Right hindlimb (tissue), 1 donor: Measurements from ENCODE around the gene CDYL2.
"Not testable (repeated sequence)": the region's sequence is repeated elsewhere in the genome, so short reads cannot be mapped to it uniquely, and the experiment has no call there.

Experiments used
- DNase-seq: peaks from one replicate; pipeline ENCODE4 v3.0.0-alpha.2; 2018

Gene CDYL2

DNA sequence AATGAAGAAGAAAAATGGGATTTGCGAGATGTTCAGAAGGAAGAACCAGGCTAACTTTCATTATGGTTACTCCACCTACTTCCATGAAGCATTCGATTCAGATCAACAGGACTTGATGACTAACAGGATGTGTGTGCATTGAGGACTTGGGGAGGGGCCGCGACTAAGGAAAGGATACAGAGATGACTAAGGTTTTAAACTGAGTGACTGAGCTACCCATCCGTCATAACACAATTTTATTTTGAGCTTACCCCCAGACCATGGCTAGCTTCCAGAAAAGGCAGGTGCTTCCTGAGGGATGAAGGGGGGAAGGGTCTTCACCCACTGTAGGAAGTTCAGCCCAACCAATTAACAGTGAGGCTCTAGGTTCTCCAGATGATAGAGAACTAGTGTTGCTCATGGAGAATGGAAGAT, 2.5 kb upstream of the CDYL2 start:
- DNase-seq: no peak

DNA sequence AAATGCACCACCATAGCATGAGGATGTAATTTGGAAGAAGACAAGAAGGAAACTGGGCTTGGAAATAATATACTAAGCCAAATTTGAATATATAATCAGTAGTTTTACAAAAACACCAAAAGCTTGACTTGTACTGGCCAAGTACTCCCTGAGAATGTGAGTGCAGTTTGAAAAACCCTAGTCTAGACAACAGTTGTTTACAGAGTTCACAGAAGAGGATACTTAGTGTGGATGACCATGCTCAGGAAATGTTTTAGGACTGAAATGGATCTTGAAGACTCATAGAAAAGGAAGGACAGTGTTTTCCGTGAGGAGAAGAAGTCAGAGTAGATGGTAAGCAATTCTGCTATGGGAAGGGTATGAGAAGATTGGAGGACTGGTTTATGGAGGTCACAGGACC, 1.9 kb upstream of the CDYL2 start:
- DNase-seq: no peak

DNA sequence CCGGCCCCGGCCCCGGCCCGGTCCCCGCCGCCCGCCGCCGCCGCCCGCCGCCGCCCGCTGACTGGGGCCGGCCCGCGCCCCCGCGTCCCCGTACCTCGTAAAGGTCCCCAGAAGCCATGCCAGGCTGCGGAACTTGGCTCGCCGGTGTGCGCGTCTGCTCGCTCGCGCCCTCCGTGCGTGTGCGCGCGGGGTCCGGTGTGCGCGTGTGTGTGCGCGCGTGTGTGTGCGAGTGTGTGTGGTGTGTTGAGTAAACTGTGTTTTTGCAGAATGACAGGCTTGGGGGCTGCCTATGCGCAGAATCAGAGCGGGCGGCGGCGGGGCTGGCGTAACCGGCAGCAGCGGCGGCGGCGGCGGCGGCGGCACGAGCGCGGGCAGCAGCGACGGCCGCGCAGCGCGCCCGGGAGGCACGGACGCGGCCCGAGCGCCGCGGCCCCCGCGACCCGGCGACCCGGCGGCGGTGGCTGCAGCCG, 307 bp downstream of the CDYL2 start:
- peak; percentile 73 for DNase-seq

DNA sequence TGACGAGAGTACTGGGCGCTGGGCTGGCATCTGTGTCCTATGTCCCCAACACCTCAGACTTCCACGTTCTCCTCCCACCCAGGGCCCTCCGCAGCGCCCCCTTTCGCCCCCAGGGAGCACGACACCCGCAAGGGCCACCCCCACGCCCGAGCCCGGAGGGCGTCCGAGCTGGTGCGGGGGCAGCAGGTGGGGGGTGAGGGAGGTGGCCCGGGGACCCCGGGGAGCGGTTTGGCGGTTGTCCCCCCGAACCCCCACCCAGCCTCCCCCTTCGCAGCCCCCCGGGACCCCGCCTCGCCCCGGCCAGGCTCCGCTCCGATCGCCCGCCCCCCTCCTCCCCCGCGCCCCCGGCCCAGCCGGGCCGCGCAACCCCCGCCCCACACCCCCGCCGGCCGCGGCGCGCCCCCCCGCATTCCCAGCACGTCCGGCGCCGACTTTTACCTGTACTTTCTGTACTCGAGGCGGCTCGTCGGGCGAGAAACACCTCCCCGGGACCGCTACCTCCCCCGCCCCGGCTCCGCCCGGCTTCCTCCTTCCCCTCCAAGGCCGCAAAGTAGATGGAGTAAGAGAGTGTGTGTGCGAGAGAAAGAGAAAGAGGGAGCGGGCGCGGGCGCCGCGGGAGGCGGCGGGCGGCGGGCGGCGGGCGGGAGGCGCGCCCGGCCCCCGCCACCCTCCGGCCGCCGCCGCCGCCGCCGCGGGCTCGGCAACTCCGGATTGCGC, 901 bp downstream of the CDYL2 start:
- peak; percentile 35 for DNase-seq

DNA sequence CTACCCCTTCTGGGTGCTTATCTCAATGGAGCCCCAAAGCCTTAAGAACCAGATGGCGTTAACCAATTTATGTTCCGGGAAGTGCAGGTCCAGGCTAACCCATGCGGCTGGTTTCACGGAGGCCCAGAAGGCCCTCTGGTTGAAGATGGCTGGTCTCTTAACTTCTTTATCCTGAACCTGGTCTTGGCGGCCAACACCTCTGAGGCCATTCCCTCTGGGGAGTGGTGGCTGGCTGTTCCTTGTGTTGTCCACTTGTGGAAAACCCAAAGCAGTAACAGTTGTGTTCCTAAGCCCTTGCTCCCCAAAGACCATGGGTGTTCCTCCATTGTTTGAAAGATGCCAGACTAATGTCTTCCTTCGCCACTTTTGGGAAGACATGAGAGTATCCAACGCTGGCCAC, 1.5 kb downstream of the CDYL2 start:
- no peak for DNase-seq

DNA sequence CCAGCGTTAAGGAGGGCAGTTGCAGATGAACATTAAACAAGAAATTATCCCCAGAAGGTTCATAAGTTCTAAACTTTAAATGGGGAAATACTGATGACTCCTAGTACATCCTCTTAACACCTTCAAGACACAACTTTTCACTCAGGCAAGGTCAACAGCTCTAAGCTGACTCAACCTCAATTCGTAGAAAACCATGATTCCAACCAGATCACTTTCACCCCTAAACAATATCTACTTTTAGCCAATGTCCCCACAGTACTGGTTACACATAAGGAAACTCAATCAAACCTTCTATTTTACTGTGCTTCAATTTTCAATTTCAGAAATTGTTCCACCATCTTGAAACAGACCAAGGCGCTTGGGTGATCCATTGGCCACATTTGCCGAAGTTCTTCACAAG, 2.3 kb downstream of the CDYL2 start:
- DNase-seq: no peak

DNA sequence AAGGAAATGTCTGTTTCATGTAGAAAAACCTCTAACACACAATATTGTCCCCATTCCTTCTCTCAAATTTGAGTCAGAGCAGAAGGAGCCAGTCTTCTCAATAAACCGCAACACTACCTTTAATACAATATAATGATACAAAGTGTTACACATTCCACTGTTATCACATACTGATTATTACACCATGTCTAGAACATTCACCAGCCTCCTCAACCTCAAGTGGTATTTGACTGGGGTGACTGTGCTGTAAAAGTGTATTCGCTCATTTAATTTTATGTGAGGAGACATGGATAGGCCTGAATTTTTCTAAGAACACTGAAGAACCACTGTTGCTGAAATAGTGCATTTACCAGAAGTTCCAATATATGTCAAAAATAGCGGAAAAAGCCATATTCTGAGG, 10.3 kb downstream of the CDYL2 start:
- no peak for DNase-seq

DNA sequence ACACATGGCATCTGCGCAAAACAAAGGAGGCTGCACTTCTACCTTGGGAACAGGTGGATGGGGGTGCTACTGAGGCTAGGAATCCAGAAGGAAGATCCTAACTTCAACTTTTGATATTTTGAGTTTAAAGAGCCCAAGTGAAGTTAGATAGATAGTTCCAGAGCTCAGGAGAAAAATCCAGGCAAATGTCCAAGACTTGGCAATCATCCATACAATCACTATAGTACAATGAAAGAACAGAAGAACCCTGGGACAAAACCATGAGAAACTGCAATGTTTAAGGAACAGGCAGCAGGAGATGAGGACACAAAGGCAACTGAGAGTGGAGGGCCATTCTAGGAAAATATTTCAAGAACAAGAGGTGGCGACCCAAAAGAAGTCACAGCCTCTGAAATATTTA, 12.4 kb downstream of the CDYL2 start:
- DNase-seq: no peak

DNA sequence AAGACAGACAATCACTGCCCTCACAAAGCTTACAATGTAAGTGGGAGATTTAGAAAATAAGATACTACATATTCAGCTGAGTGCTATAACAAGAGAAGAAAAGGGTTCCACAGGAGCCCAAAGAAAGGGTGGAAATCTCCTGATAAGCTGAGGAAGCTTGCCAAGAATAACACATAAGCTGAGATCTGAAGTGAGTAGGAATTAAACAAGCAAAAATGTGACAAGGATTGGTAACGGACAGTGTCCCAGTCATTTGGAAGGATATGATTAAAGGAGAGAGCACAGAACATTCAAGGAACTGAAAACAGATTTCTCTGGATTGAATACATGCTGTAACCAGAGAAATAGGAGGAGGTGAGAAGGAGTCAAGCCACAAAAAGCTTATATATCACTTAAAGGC, 13.0 kb downstream of the CDYL2 start:
- DNase-seq: no peak

DNA sequence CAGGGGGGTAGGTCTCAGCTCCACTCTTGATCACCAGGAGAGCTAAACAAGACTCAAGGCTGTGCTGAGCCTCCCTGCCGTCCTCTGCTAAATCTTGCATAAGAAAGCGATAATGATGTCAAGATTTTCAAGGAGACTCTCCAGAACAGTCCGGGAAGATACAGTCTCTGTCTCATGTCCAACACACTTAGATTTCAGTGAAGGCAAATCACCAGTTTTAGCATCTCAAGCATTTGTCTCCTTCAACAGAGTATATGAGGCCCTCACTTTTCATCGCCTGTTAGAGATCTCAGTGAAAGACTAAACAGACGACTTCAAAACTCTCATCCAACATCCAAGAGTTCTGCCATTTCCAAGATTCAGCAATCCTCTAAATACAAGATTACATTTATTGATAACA, 13.6 kb downstream of the CDYL2 start:
- DNase-seq: no peak

DNA sequence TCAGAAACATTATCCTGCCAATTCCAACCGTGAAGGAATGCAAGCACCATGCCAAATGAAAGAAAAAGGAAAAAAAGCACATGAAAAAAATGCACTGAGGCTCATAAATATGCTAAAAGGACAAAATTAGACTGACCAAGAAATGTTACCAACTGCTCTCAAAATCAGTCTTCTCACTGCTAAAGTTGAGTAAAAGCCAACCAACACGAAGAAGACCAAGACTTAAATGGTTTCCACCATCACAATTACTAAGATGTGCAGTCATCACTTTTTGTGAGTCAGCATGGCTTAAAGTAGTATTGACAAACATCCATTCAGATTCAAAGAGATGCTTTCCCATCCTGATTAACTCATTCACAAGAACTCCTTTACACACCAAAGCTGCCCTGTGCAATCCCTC, 16.4 kb downstream of the CDYL2 start:
- DNase-seq: no peak

DNA sequence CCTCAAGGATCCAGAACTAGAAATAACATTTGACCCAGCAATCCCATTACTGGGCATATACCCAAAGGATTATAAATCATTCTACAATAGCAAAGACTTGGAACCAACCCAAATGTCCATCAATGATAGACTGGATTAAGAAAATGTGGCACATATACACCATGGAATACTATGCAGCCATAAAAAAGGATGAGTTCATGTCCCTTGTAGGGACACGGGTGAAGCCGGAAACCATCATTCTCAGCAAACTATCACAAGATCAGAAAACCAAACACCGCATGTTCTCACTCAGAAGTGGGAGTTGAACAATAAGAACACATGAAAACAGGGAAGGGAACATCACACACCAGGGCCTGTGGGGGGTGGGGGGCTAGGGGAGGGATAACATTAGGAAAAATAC, 17.8 kb downstream of the CDYL2 start:
- DNase-seq: not testable (repeated sequence)

DNA sequence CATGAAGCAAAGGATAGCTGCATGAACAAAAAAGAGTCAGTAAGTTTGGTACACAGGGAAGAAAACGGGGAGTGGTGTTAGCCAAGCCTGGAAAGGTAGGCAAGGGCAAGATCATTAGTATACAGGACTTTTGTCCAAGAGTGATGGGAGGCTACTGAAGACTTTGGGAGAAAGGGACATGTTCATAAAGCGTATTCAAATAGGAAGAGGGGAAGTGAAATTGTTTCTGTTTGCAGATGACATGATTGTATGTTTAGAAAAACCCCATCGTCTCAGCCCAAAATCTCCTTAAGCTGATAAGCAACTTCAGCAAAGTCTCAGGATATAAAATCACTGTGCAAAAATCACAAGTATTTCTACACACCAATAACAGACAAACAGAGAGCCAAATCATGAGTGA, 19.4 kb downstream of the CDYL2 start:
- no peak for DNase-seq

DNA sequence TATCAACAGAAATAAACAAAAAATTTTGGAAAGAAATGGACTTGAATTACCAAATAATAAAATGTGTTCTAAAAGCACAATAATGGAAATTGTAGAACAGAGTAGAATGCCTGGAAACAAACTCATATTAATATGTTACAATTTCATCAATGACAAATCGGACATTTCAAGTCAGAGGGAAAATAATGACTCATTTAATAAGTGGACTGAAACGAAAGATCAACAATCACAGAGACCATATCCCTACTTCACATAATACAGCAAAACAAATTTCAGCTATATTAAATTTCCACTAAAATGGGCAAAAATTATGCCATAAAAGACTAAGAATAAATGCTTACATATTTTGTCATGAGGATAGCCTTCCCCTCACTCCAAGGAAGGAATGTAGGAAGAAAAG, 25.7 kb downstream of the CDYL2 start:
- no peak for DNase-seq

DNA sequence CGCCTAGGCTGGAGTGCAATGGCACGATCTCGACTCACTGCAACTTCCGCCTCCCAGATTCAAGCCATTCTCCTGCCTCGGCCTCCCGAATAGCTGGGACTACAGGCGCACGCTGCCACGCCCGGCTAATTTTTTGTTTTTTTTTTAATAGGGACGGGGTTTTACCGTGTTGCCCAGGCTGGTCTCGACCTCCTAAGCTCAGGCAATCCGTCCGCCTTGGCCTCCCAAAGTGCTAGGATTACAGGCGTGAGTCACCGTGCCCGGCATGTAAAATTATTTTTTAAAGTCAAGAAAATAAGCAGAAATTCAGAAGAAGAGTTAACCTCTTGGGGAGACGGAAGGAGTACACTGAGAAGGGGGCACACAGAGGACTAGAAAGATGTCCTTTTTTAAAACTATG, 27.5 kb downstream of the CDYL2 start:
- no peak for DNase-seq

DNA sequence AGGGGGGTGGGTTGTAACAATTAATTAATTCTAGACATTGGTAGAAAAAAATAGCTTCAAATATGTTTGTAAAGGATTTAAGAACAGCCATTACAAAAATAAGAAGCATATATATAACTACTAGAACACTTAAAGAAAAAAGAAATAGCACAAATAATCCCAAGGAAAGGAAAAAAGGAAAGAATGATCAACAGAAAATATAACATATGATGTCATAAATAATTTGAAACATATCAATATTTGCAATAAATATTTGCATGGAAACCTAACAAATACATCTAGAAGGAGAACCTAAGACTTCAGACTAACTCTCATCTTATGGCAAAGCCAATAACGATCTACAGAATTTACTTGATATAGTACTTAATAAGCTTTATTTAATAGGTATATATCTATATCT, 28.9 kb downstream of the CDYL2 start:
- DNase-seq: no peak

DNA sequence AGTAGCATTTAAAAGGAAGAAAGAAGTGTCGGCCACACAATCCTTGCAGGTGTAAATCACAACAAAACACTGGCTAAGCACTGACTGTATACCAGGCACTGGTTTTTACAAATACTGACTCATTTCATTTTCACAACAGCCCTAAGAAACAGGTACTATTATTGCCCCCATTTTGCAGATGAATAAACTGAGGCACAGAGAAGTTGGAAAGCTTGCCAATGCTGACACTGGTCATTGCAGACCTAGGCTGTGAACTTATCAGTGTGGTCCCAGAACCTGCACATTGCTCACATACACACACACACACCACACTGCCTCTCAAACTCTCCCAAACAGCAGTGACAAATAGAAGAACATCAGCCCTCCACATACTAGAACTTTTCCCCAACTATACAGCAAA, 37.6 kb downstream of the CDYL2 start:
- DNase-seq: no peak

DNA sequence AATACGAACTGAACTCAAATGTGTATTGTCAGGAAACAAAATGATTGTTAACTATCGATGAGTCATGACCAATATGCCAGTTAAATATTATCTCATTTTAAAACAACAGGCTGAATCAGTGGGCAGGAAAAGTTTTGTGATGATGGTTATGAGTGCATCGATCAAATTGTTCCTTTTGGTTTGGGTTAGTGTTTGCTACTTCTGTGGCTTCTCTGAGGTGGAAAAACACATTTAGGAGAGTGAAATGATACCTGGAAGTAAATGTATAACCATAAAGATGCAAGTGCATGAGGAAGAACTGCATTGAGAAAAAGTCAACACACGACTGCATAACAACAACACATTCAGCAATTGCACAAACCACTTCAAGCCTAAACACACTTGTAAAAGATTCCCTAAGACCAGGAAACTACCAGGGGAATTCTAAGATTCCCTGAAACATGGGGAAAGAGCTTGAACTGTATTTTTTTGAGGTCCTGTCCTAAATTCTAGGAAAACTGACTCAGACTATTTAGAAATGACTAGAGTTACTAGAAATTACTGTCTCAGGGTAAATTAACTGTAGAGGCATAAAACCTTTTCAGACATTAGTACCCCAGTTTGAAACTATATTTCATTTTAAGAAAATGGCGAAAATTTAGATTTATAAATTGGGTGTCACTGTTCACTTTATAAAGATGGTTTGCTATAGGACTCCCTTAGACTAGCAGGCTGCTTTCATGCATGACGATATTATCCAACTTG, 44.8 kb downstream of the CDYL2 start:
- no peak for DNase-seq

DNA sequence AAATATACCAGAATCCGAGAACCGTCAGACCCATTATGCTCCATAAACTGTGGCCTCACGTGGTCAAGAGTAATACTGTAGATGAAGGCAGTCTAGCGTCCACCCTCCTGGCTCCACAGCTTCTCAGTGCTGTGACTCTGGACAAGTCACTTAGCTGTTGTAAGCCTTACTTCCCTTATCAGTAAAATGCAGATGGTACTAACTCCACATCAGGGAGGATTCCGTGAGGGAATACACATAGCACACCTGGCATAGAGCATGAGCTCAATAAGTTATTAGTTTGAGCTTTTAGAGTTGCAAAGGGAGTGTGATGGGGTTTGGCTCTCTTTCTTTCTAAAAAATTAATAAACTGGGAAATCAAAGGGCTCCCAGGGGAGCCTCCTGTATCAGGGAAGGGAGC, 49.9 kb downstream of the CDYL2 start:
- DNase-seq: no peak

DNA sequence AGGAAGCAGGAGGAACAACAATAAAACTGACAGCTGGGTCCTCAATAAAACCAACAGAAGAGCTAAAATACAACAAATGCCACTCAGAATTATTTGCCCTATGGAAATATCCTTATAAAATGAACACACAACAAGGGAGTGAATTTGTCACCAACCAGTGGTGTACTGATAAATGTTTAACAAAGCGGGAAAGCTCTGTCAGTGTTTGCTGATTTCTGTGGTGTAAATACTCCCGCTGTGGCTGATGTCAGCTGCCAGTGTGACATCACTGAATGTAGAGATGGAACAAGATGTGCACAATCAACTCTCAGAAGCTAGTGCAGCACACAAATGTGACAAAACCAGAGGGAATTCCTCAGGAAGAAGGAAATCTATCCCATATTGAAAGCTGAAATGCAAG, 51.9 kb downstream of the CDYL2 start:
- no peak for DNase-seq

DNA sequence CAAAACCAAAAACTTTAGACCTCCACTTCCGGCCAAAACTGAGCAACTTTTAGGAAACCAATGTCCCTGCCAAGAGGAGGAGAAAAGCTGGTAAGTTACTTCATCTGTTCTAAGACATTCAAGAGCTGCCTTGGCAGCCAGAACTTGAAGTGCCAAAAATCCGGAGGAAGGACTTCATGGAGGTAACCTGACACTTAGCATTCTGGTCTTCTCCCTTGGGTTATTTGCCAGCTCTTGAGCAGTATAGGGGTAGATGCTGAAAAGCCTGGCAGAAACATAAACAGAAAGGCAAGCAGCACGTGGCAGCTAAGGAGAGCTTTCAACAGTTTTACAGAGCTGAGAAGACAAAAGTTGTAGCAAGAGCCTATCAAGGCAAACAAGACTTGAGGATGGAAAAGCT, 53.2 kb downstream of the CDYL2 start:
- DNase-seq: peak; percentile 23

DNA sequence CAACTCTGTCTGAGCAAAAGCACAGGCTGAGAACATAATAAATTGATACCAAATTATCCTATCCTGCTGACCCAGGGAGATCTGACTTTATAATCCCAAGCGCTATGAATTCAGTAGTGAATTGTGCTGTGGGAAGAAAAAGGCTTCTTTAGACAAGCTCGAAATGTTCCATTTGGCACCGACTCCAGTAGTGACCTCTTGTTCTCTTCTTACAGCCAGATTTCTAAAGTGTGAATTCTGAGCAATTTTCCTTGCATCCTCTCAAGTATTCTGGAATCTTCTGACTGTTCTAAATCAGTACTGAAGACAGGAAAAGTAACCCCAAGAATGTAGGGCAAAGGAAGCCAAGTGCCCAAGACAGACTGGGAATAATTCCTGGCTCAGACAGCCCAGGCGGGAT, 58.2 kb downstream of the CDYL2 start:
- peak; percentile 37 for DNase-seq

DNA sequence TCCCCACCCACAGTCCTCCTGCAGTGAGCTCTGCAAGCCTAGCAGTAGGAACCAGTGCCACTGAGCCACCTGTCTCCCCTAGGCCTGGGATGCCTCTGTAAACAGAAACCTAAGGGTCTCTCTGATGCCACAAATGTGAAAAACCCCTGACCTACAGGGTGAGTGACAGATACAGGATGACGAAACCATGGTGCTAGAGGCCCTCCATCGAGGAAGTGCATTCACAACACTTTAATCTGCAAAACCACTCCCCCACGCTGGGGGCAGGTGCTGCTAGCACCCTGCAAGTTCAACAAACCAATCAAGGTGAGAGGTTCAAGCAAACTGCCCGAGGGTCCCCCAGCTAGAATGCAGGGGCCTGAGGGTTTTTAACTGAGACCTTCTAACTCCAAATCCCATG, 59.5 kb downstream of the CDYL2 start:
- no peak for DNase-seq

DNA sequence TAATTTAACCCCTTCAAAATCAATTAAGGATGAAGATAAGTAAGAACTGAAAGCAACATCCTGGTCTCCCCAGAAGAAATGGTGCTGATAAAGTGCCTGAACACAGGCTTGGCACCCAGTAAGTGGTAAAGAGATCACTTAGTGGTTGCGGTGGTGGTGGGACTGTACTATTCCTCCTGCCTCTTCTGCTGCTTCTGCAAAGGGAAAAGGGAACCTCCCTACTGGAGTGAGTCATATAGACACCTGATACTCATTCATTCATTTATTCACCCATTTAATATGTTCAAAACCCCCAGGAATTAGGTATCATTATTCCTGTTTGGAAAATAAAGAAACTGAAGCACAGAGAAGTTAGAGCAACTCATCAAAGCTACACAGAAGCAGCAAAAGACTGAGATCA, 60.6 kb downstream of the CDYL2 start:
- no peak for DNase-seq

DNA sequence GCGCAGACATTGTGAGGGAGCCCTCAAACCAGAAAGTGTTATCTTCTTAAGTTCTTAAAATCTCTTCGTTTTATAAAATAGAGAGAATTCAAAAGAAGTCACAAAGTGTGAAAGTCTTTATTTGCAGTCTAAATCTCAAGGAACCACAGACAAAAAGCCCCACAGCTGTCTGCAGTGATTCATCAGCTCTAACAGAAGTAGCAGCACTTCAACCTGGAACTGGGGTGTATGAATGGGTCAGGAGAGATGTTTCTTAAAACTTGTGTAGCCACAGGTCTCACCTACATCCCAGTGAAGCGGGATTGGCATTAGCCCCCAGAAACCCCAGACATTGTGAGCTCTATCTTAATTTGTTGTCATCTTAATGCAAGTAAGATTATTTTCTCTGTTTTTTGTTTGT, 61.1 kb downstream of the CDYL2 start:
- no peak for DNase-seq
